ENCODE data around the gene PSRC1. TPM values are rescaled to one million over a fixed set of nuclear protein-coding genes. Genes with fewer than 3 reads are reported as not detected.

PSRC1 gene
- total RNA-seq, 1 donor from 2014 or later = 100 TPM

DNA sequence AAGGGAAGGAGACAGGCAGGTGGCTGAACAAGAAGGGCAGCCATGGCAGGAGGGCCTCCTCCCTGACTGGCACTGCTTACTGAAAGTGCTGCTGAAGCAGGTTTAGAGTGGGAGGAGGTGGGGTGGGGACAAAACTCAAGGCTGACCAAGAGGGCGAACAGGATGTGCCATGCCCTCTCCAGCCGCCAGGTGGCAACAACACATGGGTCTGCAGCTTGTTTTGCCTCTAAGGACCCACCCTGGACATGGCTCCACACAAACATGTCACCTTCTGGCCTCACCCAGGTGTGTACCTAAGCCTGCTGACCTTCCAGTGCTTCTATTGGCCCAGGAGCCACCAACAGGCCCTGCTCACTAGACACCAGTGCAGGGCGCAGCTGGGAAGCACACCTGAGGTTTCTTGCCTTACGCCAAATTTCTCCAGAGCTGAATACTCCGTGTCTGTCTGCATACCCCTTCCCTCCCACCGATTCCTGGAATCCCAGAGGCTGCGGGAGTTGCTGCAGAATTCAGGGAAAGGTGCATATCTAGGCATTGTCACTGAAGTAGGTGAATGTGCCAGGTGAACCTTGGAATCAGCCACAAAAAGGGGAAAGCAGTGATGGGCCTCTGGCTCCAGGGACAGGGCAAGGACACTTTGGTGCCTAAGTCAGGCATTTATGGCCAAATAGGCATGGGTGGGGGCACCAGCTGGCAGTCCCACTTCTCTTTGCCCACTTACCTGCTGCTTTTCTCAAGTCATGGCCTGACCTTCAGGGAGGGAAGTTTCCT, 5.3 kb downstream of the PSRC1 start:
- peak; percentile 78 for DNase-seq (ENCODE audit: low read depth, low spot score)
- no peaks in the 10 kb centered on the region for H3K9me3 Mint-ChIP-seq
- H3K27ac Mint-ChIP-seq (ENCODE audit: unreplicated experiment) = no peak overlapping the region
- H3K4me3 Mint-ChIP-seq = peak overlapping the region; percentile 42
- TF ChIP-seq, protein P1, sequence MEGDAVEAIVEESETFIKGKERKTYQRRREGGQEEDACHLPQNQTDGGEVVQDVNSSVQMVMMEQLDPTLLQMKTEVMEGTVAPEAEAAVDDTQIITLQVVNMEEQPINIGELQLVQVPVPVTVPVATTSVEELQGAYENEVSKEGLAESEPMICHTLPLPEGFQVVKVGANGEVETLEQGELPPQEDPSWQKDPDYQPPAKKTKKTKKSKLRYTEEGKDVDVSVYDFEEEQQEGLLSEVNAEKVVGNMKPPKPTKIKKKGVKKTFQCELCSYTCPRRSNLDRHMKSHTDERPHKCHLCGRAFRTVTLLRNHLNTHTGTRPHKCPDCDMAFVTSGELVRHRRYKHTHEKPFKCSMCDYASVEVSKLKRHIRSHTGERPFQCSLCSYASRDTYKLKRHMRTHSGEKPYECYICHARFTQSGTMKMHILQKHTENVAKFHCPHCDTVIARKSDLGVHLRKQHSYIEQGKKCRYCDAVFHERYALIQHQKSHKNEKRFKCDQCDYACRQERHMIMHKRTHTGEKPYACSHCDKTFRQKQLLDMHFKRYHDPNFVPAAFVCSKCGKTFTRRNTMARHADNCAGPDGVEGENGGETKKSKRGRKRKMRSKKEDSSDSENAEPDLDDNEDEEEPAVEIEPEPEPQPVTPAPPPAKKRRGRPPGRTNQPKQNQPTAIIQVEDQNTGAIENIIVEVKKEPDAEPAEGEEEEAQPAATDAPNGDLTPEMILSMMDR (conservative IDR thresholded peaks at IDR 0.05) = peak; percentile 83
- H3K27me3 Mint-ChIP-seq (ENCODE audit: low read depth) = no peaks in the 10 kb centered on the region
- peaks cover 7% of the 10 kb centered on the region for H3K36me3 Mint-ChIP-seq (ENCODE audit: low read depth)
- H3K4me1 Mint-ChIP-seq = peaks cover 64% of the 10 kb centered on the region

DNA sequence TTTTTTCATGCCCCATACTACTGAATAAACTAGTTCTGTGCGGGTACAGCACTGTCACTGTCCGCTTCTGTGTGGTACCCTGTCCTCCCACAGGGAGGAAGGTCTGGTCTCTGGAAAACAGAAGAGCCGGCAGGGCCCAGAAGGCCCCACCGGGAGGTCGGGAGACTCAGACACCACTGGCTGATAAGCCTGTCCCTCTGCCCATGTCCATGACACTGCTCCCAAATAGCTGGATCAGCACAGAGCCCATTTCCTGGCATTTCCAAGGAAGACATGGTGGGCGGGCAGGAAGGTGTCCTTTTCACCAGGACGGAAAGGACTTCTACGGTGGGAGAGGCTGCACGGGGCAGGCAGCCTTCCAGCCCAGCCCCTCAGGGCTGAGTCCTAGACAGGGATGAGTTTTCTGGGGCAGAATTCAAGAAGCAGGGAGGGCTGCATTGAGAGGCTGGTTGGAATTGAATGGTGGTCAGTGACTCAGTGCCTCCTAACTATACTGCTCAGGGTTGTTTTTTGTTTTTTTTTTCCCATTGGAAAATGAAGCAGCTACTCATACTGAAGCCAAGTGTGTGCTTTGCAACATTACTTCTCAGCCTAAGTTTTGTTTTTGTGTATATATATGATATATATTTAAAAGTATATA, 7.1 kb downstream of the PSRC1 start:
- peak overlapping the region; percentile 75 for H3K4me3 Mint-ChIP-seq
- H3K36me3 Mint-ChIP-seq (ENCODE audit: low read depth) = peaks cover 9% of the 10 kb centered on the region

DNA sequence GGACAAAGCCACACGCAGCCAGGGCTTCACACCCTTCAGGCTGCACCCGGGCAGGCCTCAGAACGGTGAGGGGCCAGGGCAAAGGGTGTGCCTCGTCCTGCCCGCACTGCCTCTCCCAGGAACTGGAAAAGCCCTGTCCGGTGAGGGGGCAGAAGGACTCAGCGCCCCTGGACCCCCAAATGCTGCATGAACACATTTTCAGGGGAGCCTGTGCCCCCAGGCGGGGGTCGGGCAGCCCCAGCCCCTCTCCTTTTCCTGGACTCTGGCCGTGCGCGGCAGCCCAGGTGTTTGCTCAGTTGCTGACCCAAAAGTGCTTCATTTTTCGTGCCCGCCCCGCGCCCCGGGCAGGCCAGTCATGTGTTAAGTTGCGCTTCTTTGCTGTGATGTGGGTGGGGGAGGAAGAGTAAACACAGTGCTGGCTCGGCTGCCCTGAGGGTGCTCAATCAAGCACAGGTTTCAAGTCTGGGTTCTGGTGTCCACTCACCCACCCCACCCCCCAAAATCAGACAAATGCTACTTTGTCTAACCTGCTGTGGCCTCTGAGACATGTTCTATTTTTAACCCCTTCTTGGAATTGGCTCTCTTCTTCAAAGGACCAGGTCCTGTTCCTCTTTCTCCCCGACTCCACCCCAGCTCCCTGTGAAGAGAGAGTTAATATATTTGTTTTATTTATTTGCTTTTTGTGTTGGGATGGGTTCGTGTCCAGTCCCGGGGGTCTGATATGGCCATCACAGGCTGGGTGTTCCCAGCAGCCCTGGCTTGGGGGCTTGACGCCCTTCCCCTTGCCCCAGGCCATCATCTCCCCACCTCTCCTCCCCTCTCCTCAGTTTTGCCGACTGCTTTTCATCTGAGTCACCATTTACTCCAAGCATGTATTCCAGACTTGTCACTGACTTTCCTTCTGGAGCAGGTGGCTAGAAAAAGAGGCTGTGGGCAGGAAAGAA, 8.1 kb downstream of the PSRC1 start:
- H3K4me1 Mint-ChIP-seq = peaks cover 40% of the 10 kb centered on the region
- no peaks in the 10 kb centered on the region for H3K9me3 Mint-ChIP-seq

More for the DNA sequence above, 7.1 kb downstream of the PSRC1 start:
- DNase-seq (ENCODE audit: low read depth, low spot score) = no peak
- H3K27me3 Mint-ChIP-seq (ENCODE audit: low read depth) = no peaks in the 10 kb centered on the region
- H3K27ac Mint-ChIP-seq (ENCODE audit: unreplicated experiment) = no peak overlapping the region
- peaks cover 47% of the 10 kb centered on the region for H3K4me1 Mint-ChIP-seq
- no peaks in the 10 kb centered on the region for H3K9me3 Mint-ChIP-seq
- TF ChIP-seq, protein P1 (conservative IDR thresholded peaks at IDR 0.05) = no peak

DNA sequence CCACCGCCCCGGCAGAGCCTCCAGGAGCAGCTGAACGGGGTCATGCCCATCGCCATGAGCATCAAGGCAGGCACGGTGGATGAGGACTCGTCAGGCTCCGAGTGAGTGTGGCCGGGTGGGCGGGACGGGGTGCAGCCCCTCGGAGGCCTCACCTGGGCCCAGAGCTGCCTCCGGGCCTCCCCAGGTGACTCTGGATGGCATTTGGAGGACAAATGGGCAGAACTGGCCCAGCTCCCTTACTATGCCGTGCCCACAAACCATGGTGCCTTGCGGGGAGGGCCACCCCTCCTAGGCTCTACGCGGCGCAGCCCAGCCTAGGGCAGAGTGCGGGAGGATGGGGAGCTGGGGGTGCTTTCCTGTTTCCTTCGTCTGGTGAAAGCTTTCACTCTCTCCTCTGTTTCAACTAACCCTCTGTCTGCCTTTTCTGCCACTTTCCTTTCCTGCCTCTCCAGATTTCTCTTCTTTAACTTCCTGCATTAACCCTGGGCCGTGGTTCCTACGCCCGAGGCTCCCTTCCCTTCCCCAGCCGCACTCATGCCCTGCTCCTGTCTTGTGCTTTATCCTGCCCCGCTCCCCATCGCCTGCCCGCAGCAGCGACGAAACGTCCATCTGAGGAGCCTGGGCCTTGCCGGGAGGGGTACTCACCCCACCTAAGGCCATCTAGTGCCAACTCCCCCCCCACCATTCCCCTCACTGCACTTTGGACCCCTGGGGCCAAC, 9.2 kb downstream of the PSRC1 start:
- Mint-ChIP-seq H3K36me3 (ENCODE audit: low read depth) (peaks cover 9% of the 10 kb centered on the region), H3K9me3 (no peaks in the 10 kb centered on the region), H3K4me3 (peak overlapping the region; percentile 47), H3K4me1 (peaks cover 35% of the 10 kb centered on the region), H3K27me3 (ENCODE audit: low read depth) (no peaks in the 10 kb centered on the region), H3K27ac (ENCODE audit: unreplicated experiment) (peak overlapping the region; percentile 41)
- TF ChIP-seq, protein P1 (conservative IDR thresholded peaks at IDR 0.05) = no peak
- DNase-seq (ENCODE audit: low read depth, low spot score) = no peak

More for the DNA sequence above, 8.1 kb downstream of the PSRC1 start:
- H3K27me3 Mint-ChIP-seq (ENCODE audit: low read depth) = no peaks in the 10 kb centered on the region
- no peak for DNase-seq (ENCODE audit: low read depth, low spot score)
- TF ChIP-seq, protein P1 (conservative IDR thresholded peaks at IDR 0.05) = no peak
- peak overlapping the region; percentile 75 for H3K4me3 Mint-ChIP-seq
- H3K27ac Mint-ChIP-seq (ENCODE audit: unreplicated experiment) = peak overlapping the region; percentile 84
- H3K36me3 Mint-ChIP-seq (ENCODE audit: low read depth) = peaks cover 12% of the 10 kb centered on the region

Measured in neural crest cell (in vitro differentiated cells).